ENCODE results near the gene COL15A1.
"Not testable (repeated sequence)": the region's sequence is repeated elsewhere in the genome, so short reads cannot be mapped to it uniquely, and the experiment has no call there.

COL15A1 gene

GRCh38 chr9:99073985-99074901 lies 130.5 kb downstream of the COL15A1 start:
- in situ Hi-C loops (cut with MboI; ENCODE audit: low sequenced_read_pairs) = no loop called here

DNA sequence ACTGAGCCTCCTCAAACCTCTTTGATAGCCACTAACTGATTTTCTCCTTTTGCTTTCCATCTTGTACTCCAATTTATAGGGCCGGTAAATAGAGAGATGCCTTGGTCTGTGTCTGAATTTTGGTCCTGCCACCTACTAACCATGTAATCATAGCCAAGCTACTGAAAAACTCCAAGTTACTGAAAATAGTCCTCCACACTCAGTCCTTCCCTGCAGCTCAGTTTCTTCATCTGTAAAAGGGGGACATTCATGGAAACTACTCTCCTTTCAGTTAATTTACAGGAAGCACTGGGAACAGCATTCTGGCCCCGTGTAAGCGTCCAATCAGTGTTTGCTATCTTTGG lies 131.2 kb downstream of the COL15A1 start:
- in situ Hi-C loops (cut with MboI; ENCODE audit: low sequenced_read_pairs) = no loop called here

DNA sequence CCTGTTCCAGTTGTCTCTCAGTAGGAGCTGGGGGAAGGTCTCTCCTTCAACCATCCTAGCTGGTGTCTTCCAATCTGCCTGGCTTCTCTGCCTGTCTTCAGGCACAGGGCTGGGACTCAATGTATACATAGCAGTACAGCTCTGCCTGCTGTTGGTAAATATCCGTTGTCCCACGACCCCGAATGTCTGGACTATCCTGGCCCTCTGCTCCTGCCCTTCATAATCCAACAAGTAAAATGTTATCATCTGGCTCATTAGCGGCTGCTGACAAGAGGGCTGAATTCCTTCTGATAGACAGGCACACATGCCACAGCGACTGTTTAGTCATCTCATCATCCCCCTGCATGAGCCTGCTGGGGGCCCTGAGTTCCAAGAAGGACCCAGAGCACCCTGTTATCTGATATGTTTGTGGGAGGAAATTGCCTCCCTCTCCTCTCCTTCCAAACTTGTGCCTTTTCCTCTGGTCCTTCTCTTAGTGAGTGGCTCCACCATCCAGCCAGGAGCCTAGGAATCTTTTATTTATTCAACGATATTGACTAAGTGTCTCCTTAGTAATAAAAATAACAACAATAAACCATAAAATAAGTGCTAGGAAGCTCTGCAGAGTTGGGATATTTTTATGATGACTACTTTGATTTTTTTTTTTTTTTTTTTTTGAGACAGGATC lies 131.7 kb downstream of the COL15A1 start:
- in situ Hi-C loops (cut with MboI; ENCODE audit: low sequenced_read_pairs) = no loop called here

GRCh38 chr9:99076030-99076429 lies 132.3 kb downstream of the COL15A1 start:
- in situ Hi-C loops (cut with MboI; ENCODE audit: low sequenced_read_pairs) = no loop called here

GRCh38 chr9:99076483-99077171 lies 132.9 kb downstream of the COL15A1 start:
- in situ Hi-C loops (cut with MboI; ENCODE audit: low sequenced_read_pairs) = no loop called here

DNA sequence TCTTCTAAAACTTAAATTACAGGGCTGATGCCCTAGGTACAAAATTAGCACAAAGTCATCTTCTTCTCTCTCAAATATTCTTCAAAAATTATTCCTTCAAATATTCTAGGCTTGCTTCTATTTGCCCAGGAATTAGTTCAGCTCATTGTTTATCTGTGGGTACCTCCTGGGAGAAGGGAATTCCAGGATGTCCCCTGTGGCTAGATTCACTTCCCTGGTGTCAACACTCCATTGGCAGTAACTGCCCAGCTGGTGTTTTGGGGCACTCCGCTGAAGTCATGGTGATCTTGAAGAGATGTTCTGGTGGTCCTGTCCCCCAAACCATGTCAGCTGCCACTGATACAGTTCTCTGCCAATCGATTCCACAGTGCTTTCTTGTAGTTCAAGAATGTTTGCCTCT lies 135.0 kb downstream of the COL15A1 start:
- in situ Hi-C loops (cut with MboI; ENCODE audit: low sequenced_read_pairs) = no loop called here

DNA sequence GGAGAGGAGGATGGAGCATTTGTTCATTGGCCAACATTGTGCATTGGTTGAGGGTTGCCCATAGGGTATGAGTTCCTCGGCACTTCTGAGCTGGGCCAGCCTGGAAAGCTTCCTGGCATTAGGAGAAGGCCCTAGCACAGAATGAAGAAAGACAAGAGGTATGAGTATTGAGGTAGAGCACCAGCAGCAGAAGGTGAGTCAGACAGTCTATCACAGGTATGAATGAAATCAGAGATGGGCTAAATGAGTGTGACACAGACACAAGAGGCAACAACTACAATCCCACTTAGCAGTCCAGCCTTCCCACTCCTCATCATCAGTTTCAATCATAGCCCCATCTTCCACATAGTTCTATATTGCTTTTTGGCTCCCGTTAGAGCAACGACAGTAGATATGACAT lies 135.8 kb downstream of the COL15A1 start:
- in situ Hi-C loops (cut with MboI; ENCODE audit: low sequenced_read_pairs) = no loop called here

DNA sequence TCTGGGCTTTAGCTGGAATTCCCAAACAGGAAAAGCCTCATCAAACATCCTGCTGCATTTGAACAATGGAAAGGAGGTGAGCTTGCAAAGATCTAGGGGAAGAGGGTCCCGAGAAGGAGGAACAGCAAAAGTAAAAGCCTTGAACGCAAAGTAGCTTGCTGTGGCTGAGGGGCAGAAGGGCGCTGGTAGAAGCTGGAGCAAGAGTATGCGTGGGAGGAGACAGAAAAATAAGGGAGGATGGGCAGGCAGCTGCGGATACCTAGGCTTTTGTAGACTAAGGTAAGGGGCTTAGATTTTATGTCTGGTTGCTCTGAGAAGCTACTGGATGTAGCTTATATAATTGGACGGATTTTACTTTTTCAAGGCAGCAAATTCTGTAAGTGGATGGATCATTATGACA lies 139.3 kb downstream of the COL15A1 start:
- in situ Hi-C loops (cut with MboI; ENCODE audit: low sequenced_read_pairs) = no loop called here

DNA sequence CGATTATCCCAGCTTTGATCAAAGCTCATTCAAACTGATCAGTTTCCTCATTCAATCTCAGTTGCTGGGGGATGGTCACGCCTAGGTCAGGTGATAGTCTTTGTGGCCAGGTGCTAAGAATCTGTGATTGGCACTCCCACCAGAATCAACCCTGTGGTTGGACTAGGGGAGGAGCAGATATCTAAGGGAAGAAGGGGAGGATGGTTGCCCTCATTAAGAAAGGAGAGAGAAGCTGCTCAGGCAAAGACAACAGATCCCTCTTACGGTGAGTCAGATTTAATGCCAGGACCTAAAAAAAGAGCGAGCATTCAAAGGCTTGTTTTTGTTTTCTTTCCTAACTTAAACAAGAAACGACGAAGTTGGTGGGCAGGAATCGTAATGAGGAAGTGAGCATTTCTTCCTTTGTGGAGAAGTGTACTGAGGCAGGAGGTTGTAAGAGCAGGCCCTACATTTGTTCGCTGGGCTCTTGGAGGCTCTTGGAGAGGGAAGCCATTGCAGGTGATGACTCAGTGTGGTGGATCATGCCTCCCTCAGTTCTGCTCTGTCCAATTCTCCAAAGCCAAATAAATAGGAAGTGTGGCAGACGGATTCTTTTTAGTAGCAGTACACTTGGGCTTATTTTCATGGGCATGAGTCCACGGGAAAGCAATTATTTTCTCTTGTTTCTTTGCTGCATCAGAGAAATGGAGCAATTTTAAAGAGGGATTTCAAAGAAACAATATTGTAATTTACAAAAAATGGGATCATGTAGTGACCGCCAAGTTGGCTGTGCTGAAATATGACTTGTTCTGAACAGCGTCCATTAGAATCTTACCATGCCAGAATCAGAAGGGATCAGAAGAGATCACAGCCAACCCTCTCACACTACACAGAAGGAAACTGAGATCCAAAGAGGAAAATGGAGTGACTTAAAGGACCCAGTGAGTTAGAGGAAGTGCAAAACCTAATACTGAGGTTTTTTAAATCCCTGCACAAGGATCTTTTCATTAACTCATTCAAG lies 142.5 kb downstream of the COL15A1 start:
- in situ Hi-C loops (cut with MboI; ENCODE audit: low sequenced_read_pairs) = no loop called here

DNA sequence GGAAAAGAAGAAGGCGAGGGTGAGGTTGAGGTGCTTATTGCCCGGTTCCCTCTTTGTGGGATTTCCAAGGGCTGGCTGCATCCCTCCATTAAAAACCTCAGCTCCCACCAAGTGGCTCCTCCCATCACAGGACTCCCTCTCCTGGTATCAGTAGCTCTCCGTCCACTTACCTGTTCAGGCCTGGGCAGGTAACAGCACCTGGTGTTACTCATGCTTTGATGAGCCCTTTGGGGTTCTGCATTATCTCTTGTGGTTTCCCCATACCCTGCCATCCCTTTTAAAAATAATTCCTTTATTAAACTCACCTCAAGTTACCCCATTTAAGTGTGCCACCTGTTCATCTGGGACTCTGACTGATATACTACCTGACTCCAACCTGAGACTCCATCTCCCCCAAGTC lies 143.8 kb downstream of the COL15A1 start:
- in situ Hi-C loops (cut with MboI; ENCODE audit: low sequenced_read_pairs) = no loop called here

- in situ Hi-C loops (cut with MboI; ENCODE audit: low sequenced_read_pairs) = no loop called here
Measured at GRCh38 chr9:99090336-99091130, 146.8 kb downstream of the COL15A1 start.

DNA sequence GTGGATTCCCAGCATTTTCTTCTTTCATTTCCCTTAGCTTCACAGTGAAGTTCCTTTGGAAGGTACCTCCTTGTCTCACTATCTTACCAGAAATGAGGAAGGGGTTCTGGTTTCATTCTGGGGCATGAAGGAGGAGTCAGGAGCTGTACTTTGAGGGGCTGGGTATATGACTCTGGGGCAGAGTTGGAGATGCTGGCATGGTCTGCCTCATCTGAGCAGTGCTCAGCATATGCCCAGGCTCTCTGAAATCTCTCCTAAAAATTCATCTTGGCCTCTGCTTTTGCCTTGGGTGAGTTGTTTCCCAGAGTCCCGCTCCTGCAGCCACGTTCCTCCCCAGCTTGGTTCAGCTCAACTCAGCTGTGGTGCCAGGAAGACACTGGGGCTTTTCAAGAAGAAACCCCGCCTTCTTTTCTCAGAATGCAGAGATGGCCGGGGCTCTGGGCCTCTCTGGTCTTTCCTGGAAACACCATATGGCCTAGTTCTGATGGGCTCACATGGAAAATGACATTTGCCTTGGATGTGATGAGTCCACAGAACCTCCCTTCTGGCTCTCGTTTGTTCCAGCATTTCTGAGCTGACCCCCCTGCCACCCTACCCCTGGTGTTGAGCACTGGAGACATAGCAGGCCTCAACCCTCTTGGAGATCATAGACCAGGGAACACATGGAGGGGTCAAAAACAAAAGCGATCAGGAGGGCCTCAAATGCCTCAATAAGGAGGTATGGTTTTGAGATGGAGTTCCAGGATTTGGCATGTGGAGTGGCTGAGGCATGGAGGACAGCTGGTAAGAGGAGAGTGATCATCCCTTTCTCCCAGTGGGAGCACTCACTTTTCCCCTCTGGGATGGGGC lies 149.2 kb downstream of the COL15A1 start:
- in situ Hi-C loops (cut with MboI; ENCODE audit: low sequenced_read_pairs) = no loop called here

- in situ Hi-C loops (cut with MboI; ENCODE audit: low sequenced_read_pairs) = no loop called here
Measured at GRCh38 chr9:99093492-99093791, 149.7 kb downstream of the COL15A1 start.

DNA sequence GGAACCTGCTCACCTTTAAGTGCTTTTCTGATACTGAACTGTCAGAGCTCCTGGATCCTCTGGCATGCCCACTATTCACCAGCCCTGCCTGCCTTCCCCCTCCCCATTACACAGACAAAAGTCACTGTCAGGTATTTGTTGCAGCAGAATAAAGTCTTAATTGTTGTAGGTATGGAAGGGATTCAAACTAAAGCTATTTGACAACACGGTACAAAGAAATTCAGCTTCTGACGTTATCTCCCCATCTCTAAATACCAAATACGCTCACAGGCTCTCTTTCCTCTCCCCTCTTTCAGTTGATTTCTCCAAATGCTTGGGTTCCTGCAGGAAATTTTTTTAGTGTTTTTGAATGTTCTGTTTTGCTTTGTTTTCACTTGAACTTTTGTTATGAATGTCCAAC lies 151.9 kb downstream of the COL15A1 start:
- in situ Hi-C loops (cut with MboI; ENCODE audit: low sequenced_read_pairs) = no loop called here

DNA sequence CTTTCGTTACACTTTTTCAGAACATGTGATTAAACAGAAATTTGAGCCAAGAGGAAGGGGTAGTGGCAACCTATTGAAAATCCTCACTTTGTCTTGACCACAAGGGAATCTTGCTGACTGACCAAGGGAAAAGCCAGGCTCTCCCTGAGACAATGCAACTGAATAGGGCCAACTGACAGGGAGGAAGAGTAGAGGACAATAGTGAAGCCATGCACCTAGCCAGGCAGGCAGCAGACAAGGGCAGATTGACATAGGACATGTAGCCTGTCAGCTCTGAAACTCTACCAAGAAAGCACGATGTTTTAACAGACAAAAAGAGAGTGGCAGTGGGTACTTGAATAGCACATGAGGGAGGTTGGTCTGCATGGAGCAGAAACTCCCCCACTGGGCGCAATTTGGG lies 152.7 kb downstream of the COL15A1 start:
- in situ Hi-C loops (cut with MboI; ENCODE audit: low sequenced_read_pairs) = no loop called here

GRCh38 chr9:99099806-99100585 lies 156.3 kb downstream of the COL15A1 start:
- in situ Hi-C loops (cut with MboI; ENCODE audit: low sequenced_read_pairs) = not testable (repeated sequence)

DNA sequence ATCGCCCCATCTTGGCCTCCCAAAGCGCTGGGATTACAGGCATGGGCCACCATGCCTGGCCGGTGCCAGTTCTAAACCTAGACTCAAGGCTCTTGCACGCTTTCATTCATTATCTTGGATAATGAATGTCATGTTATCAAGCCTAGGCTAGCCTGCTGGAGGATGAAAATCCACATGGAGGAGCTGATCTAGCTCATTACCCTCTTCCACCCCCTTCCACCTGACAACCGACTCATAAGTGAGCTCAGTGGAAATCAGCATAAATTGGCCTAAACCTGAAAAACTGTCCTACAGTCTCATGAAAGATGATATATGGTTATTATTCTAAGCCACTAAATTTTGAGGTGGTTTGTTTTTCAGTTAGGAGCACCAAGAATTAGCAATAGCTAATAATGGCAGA lies 157.6 kb downstream of the COL15A1 start:
- in situ Hi-C loops (cut with MboI; ENCODE audit: low sequenced_read_pairs) = no loop called here

DNA sequence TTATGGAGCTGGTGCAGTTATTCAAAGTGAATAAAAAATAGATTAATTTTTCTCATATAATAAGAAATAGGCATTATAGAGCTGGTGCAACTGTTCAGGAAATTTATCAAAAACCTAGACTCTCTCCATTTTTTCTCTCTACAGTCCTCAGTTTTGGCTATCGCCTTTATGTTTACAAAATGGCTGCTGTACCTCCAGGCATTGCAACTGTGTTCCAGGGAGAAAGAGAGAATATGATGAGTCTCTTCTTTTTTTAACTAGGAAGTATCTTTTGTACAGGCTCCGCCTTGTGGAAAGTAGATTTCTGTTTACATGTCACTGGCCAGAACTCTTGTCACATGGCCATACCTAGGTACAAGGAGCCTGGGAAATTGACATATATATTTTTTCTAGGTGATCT lies 158.1 kb downstream of the COL15A1 start:
- in situ Hi-C loops (cut with MboI; ENCODE audit: low sequenced_read_pairs) = no loop called here
